ENCODE measurements around the gene CDCP2.
A peak's percentile ranks its signal among the peaks of the same experiment; 100 is the strongest.

The CDCP2 gene

DNA sequence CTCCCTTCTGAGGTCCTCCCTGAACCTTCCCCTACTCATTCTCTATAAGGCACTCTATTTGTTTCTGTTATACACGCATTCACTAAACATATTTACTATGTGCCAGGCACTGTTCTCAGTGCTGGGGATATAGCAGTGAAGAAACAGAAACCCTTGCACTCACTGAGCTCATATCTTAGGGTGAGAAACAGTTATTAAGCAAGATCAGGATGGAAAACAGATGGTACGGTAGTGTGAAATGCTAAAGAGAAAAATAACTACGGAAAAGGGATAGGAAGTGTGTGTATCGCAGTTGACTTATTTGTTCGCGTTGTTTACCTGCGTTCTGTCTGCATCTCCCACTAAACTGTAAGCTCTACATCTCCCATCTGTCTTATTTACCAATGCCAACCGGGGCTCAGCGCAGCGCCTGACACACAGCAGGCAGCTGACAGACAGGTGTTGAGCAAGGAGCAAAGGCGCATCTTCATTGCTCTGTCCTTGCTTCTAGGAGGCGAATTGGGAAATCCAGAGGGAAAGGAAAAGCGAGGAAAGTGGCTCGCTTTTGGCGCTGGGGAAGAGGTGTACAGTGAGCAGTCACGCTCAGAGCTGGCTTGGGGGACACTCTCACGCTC is 46.5 kb upstream of the CDCP2 start:
- peak overlapping the region; percentile 55 to 99 for H3K4me3 ChIP-seq (ENCODE audit: insufficient read depth in 1 of 2, low read depth in 1 of 2, low read length in 2 of 2)
- peak overlapping the region; percentile 91 for H2AFZ ChIP-seq (ENCODE audit: low read depth, low read length)
- H3K23ac ChIP-seq (ENCODE audit: low read length in 2 of 2): no peak overlapping the region
- peak overlapping the region; percentile 96 for H3K9ac ChIP-seq (ENCODE audit: low read length)
- peak overlapping the region; percentile 79 for H3K4me2 ChIP-seq (ENCODE audit: low read length, poor library complexity, severe bottlenecking)
- peak overlapping the region; percentile 63 for H4K8ac ChIP-seq (ENCODE audit: low read length)
- no peak overlapping the region for H2BK15ac ChIP-seq (ENCODE audit: low read depth, poor library complexity, severe bottlenecking)
- no peak overlapping the region for H2BK120ac ChIP-seq (ENCODE audit: low read depth, low read length)
- no peak overlapping the region for H4K91ac ChIP-seq (ENCODE audit: low read length)
- DNase-seq: peak; percentile 49
- peak overlapping the region in 1 of 2 experiments; percentile 85 for H3K14ac ChIP-seq (ENCODE audit: low read length in 2 of 2)
- peaks cover 4% of the 10 kb centered on the region for H3K4me1 ChIP-seq (ENCODE audit: control insufficient read depth, insufficient read depth, low read depth, low read length)
- peaks cover 10% of the 10 kb centered on the region for H3K79me1 ChIP-seq (replicated peaks; ENCODE audit: low read length, poor library complexity, severe bottlenecking)
- no peak overlapping the region for H3K27ac ChIP-seq (ENCODE audit: low read length, poor library complexity, severe bottlenecking)
- peak overlapping the region in 1 of 2 experiments; percentile 61 for H3K18ac ChIP-seq (ENCODE audit: low read depth in 1 of 2, low read length in 2 of 2)
- no peak overlapping the region for H2BK12ac ChIP-seq (ENCODE audit: low read length in 2 of 2)
- H2BK5ac ChIP-seq (ENCODE audit: low read depth, low read length, poor library complexity, severe bottlenecking): no peak overlapping the region
- WGBS: 24% methylated on average over 15 of the region's 17 CpGs
- H3K36me3 ChIP-seq (ENCODE audit: control insufficient read depth in 1 of 2, insufficient read depth in 2 of 2, low read depth in 1 of 2, low read length in 2 of 2): peaks cover 7 to 34% of the 10 kb centered on the region in 2 experiments
- peak overlapping the region in 1 of 2 experiments; percentile 56 for H3K4ac ChIP-seq (ENCODE audit: low read depth in 1 of 2, low read length in 2 of 2)
- H2AK5ac ChIP-seq (ENCODE audit: low read length, severe bottlenecking): no peak overlapping the region
- H3K27me3 ChIP-seq (ENCODE audit: control insufficient read depth in 1 of 2, insufficient read depth in 1 of 2, low read length in 2 of 2): no peaks in the 10 kb centered on the region
- H3K9me3 ChIP-seq (ENCODE audit: control insufficient read depth, low read length): no peaks in the 10 kb centered on the region

- Histone ChIP-seq H3K4me1 (ENCODE audit: control insufficient read depth, insufficient read depth, low read depth, low read length) (no peaks in the 10 kb centered on the region), H4K91ac (ENCODE audit: low read length) (no peak overlapping the region), H2BK5ac (ENCODE audit: low read depth, low read length, poor library complexity, severe bottlenecking) (no peak overlapping the region), H2AFZ (ENCODE audit: low read depth, low read length) (no peak overlapping the region), H2AK5ac (ENCODE audit: low read length, severe bottlenecking) (no peak overlapping the region), H3K14ac (ENCODE audit: low read length in 2 of 2) (no peak overlapping the region), H3K79me1 (replicated peaks; ENCODE audit: low read length, poor library complexity, severe bottlenecking) (no peaks in the 10 kb centered on the region), H2BK15ac (ENCODE audit: low read depth, poor library complexity, severe bottlenecking) (no peak overlapping the region), H3K27ac (ENCODE audit: low read length, poor library complexity, severe bottlenecking) (no peak overlapping the region), H3K4ac (ENCODE audit: low read depth in 1 of 2, low read length in 2 of 2) (no peak overlapping the region), H3K9me3 (ENCODE audit: control insufficient read depth, low read length) (no peaks in the 10 kb centered on the region), H3K4me2 (ENCODE audit: low read length, poor library complexity, severe bottlenecking) (peak overlapping the region; percentile 20), H3K18ac (ENCODE audit: low read depth in 1 of 2, low read length in 2 of 2) (no peak overlapping the region), H4K8ac (ENCODE audit: low read length) (no peak overlapping the region), H2BK120ac (ENCODE audit: low read depth, low read length) (no peak overlapping the region), H3K23ac (ENCODE audit: low read length in 2 of 2) (no peak overlapping the region), H3K4me3 (ENCODE audit: insufficient read depth in 1 of 2, low read depth in 1 of 2, low read length in 2 of 2) (no peak overlapping the region), H3K27me3 (ENCODE audit: control insufficient read depth in 1 of 2, insufficient read depth in 1 of 2, low read length in 2 of 2) (no peaks in the 10 kb centered on the region), H3K36me3 (ENCODE audit: control insufficient read depth in 1 of 2, insufficient read depth in 2 of 2, low read depth in 1 of 2, low read length in 2 of 2) (peaks cover 18 to 58% of the 10 kb centered on the region in 2 experiments), H3K9ac (ENCODE audit: low read length) (no peak overlapping the region), H2BK12ac (ENCODE audit: low read length in 2 of 2) (no peak overlapping the region)
- WGBS: 97% methylated on average over 4 of the region's 5 CpGs
- no peak for DNase-seq
Measured at GRCh38 chr1:54193453-54193852, 40.7 kb upstream of the CDCP2 start.

- Histone ChIP-seq H3K14ac (ENCODE audit: low read length in 2 of 2) (no peak overlapping the region), H3K23ac (ENCODE audit: low read length in 2 of 2) (peak overlapping the region in 1 of 2 experiments; percentile 28), H3K79me1 (replicated peaks; ENCODE audit: low read length, poor library complexity, severe bottlenecking) (no peaks in the 10 kb centered on the region), H2BK120ac (ENCODE audit: low read depth, low read length) (no peak overlapping the region), H3K27me3 (ENCODE audit: control insufficient read depth in 1 of 2, insufficient read depth in 1 of 2, low read length in 2 of 2) (no peaks in the 10 kb centered on the region), H4K91ac (ENCODE audit: low read length) (no peak overlapping the region), H2BK5ac (ENCODE audit: low read depth, low read length, poor library complexity, severe bottlenecking) (no peak overlapping the region), H3K9ac (ENCODE audit: low read length) (no peak overlapping the region), H3K27ac (ENCODE audit: low read length, poor library complexity, severe bottlenecking) (no peak overlapping the region), H2BK15ac (ENCODE audit: low read depth, poor library complexity, severe bottlenecking) (no peak overlapping the region), H3K4me2 (ENCODE audit: low read length, poor library complexity, severe bottlenecking) (no peak overlapping the region), H2AFZ (ENCODE audit: low read depth, low read length) (no peak overlapping the region), H3K18ac (ENCODE audit: low read depth in 1 of 2, low read length in 2 of 2) (no peak overlapping the region), H2AK5ac (ENCODE audit: low read length, severe bottlenecking) (no peak overlapping the region), H3K9me3 (ENCODE audit: control insufficient read depth, low read length) (no peaks in the 10 kb centered on the region), H2BK12ac (ENCODE audit: low read length in 2 of 2) (no peak overlapping the region), H3K4me3 (ENCODE audit: insufficient read depth in 1 of 2, low read depth in 1 of 2, low read length in 2 of 2) (no peak overlapping the region), H4K8ac (ENCODE audit: low read length) (no peak overlapping the region), H3K4ac (ENCODE audit: low read depth in 1 of 2, low read length in 2 of 2) (no peak overlapping the region), H3K4me1 (ENCODE audit: control insufficient read depth, insufficient read depth, low read depth, low read length) (no peaks in the 10 kb centered on the region), H3K36me3 (ENCODE audit: control insufficient read depth in 1 of 2, insufficient read depth in 2 of 2, low read depth in 1 of 2, low read length in 2 of 2) (peaks cover 18 to 65% of the 10 kb centered on the region in 2 experiments)
- no peak for DNase-seq
- WGBS: 100% methylated on average over 1 of the region's 1 CpG
Measured at GRCh38 chr1:54191525-54191924, 38.7 kb upstream of the CDCP2 start.

DNA sequence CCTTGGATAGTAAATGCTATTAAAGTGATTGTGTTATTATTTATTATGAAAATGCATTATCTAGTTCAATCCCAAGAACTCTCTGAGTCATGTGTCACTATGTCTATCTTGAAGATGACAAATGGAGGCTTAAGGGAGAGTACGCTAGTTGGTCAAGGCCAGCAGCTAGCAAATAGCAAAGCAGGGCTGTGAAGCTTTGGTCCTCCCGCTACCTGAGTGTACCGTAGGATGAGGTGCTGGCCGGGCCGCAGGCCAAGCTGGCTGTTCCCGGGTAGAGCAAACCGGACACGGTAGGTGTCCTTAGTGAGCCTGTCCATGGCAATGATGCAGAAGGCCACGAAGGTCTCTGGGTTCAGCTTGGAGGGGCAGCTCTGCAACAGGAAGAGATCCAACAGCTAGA is 37.7 kb upstream of the CDCP2 start:
- Histone ChIP-seq H2BK120ac (ENCODE audit: low read depth, low read length) (no peak overlapping the region), H3K9me3 (ENCODE audit: control insufficient read depth, low read length) (no peaks in the 10 kb centered on the region), H2BK15ac (ENCODE audit: low read depth, poor library complexity, severe bottlenecking) (no peak overlapping the region), H3K27ac (ENCODE audit: low read length, poor library complexity, severe bottlenecking) (no peak overlapping the region), H3K4me2 (ENCODE audit: low read length, poor library complexity, severe bottlenecking) (no peak overlapping the region), H2AK5ac (ENCODE audit: low read length, severe bottlenecking) (no peak overlapping the region), H3K4me3 (ENCODE audit: insufficient read depth in 1 of 2, low read depth in 1 of 2, low read length in 2 of 2) (no peak overlapping the region), H3K79me1 (replicated peaks; ENCODE audit: low read length, poor library complexity, severe bottlenecking) (no peaks in the 10 kb centered on the region), H3K23ac (ENCODE audit: low read length in 2 of 2) (no peak overlapping the region), H4K91ac (ENCODE audit: low read length) (no peak overlapping the region), H3K4me1 (ENCODE audit: control insufficient read depth, insufficient read depth, low read depth, low read length) (no peaks in the 10 kb centered on the region), H3K18ac (ENCODE audit: low read depth in 1 of 2, low read length in 2 of 2) (no peak overlapping the region), H3K36me3 (ENCODE audit: control insufficient read depth in 1 of 2, insufficient read depth in 2 of 2, low read depth in 1 of 2, low read length in 2 of 2) (peaks cover 16 to 69% of the 10 kb centered on the region in 2 experiments), H3K14ac (ENCODE audit: low read length in 2 of 2) (no peak overlapping the region), H3K27me3 (ENCODE audit: control insufficient read depth in 1 of 2, insufficient read depth in 1 of 2, low read length in 2 of 2) (no peaks in the 10 kb centered on the region), H4K8ac (ENCODE audit: low read length) (no peak overlapping the region), H2BK5ac (ENCODE audit: low read depth, low read length, poor library complexity, severe bottlenecking) (no peak overlapping the region), H3K4ac (ENCODE audit: low read depth in 1 of 2, low read length in 2 of 2) (no peak overlapping the region), H2AFZ (ENCODE audit: low read depth, low read length) (no peak overlapping the region), H2BK12ac (ENCODE audit: low read length in 2 of 2) (no peak overlapping the region), H3K9ac (ENCODE audit: low read length) (no peak overlapping the region)
- WGBS: 96% methylated on average over 9 of the region's 9 CpGs
- no peak for DNase-seq
